GM19324 (cell line): ENCODE data around the gene ANKRD52.
"Not testable (repeated sequence)": the region's sequence is repeated elsewhere in the genome, so short reads cannot be mapped to it uniquely, and the experiment has no call there.

Source experiments
- ATAC-seq: cut with Tn5 transposase; IDR thresholded peaks from one replicate; pipeline ENCODE4 v1.9.1; 2021; ENCODE audit warnings: mild to moderate bottlenecking, moderate library complexity; ENCODE audit not compliant: unreplicated experiment, low FRiP score

The ANKRD52 gene

GRCh38 chr12:56274299-56274698 is 16.1 kb upstream of the ANKRD52 start:
- ATAC-seq: no peak

- not testable (repeated sequence) for ATAC-seq
These were observed 14.3 kb upstream of the ANKRD52 start for GRCh38 chr12:56272468-56272867.

- no peak for ATAC-seq
These were observed 12.8 kb upstream of the ANKRD52 start for GRCh38 chr12:56271031-56271430.

- ATAC-seq: peak; percentile 5
These were observed 9.4 kb upstream of the ANKRD52 start for GRCh38 chr12:56267443-56268071.

- peak; percentile 90 for ATAC-seq
These were observed 8.7 kb upstream of the ANKRD52 start, which contains the start of gene COQ10A for GRCh38 chr12:56266693-56267442. Gene COQ10A (plus strand): TSS chr12:56266942. CDS start chr12:56267119, 177 bp downstream.

GRCh38 chr12:56266068-56266692 is 8.0 kb upstream of the ANKRD52 start:
- not testable (repeated sequence) for ATAC-seq

- ATAC-seq: not testable (repeated sequence)
These were observed 4.8 kb upstream of the ANKRD52 start for GRCh38 chr12:56262955-56263354.

- no peak for ATAC-seq
These were observed 3.5 kb upstream of the ANKRD52 start for GRCh38 chr12:56261503-56262232.

- no peak for ATAC-seq
These were observed 2.7 kb upstream of the ANKRD52 start for GRCh38 chr12:56260921-56261320.

GRCh38 chr12:56260380-56260779 is 2.2 kb upstream of the ANKRD52 start:
- no peak for ATAC-seq

GRCh38 chr12:56258820-56259183 is 618 bp upstream of the ANKRD52 start:
- ATAC-seq: no peak

- no peak for ATAC-seq
These were observed 605 bp downstream of the ANKRD52 start for GRCh38 chr12:56257491-56258067.

- no peak for ATAC-seq
These were observed 1.1 kb downstream of the ANKRD52 start for GRCh38 chr12:56257071-56257470.

- ATAC-seq: no peak
These were observed 1.7 kb downstream of the ANKRD52 start for GRCh38 chr12:56256326-56256960.

GRCh38 chr12:56255671-56256070 is 2.5 kb downstream of the ANKRD52 start:
- ATAC-seq: no peak

- ATAC-seq: no peak
These were observed 5.1 kb downstream of the ANKRD52 start for GRCh38 chr12:56253091-56253490.

- ATAC-seq: no peak
These were observed 5.5 kb downstream of the ANKRD52 start for GRCh38 chr12:56252649-56253048.

- no peak for ATAC-seq
These were observed 9.5 kb downstream of the ANKRD52 start for GRCh38 chr12:56248711-56249110.

- ATAC-seq: no peak
These were observed 10.3 kb downstream of the ANKRD52 start for GRCh38 chr12:56247923-56248322.

- ATAC-seq: no peak
These were observed 13.7 kb downstream of the ANKRD52 start for GRCh38 chr12:56244494-56244893.
